CD4-positive, alpha-beta T cell treated with Interleukin-6 at 100 ng/mL for 8 hours (primary cell): ENCODE measurements around the gene ATP8B3.

ENCODE experiments used
- DNase-seq: peaks from one replicate; pipeline ENCODE4 v3.0.0-alpha.2; 2020; ENCODE audit warnings: mixed read lengths, low spot score

Gene ATP8B3

DNA sequence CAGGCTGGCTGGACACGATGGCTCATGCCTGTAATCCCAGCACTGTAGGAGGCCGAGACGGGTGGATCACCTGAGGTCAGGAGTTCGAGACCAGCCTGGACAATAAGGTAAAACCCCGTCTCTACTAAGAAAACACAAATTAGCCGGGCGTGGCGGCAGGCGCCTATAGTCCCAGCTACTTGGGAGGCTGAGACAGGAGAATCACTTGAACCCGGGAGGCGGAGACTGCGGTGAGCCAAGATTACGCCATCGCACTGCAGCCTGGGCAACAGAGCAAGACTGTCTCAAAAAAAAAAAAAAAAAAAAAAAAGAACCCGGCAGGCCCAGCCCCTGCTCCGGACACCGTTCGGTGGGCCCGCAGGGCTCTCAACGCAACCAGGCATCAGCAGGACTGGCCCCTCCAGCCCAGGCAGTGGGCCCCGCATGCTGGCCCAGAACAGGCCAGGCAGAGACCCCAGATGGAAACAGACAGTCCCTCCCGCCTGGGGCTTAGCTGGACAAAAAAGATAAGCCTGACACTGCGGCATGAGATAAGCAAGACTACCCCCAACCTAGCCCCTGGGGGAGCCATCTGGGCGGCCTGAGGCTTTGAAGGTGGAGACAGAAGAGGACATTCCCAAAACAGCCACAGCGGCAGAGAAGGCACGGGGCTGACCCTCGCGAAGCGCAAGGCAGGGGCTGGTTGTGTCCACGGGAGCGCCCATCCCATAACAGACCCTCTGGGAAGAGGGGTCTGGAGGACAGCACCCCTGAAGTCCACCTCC lies 24.6 kb upstream of the ATP8B3 start:
- DNase-seq = no peak

DNA sequence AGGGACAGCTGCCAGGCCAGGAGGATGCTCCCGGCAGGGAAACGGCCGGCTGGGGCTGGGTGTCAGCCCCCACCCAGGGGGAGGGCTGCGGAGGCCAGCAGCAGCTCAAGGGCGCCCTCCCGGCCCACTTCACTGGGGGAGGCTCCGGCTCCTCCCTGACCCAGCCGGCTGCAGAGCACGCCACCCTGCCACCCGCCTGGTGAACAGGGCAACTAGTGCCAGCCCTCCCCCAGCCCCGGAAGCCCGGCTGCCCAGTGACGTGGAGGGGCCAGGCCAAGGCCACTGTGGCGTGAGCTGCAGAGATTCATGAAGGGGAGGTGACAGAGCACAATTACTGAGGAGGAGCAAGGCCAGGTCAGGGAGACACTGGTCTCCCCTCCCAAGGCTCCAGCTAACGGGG lies 21.5 kb upstream of the ATP8B3 start:
- DNase-seq = no peak

DNA sequence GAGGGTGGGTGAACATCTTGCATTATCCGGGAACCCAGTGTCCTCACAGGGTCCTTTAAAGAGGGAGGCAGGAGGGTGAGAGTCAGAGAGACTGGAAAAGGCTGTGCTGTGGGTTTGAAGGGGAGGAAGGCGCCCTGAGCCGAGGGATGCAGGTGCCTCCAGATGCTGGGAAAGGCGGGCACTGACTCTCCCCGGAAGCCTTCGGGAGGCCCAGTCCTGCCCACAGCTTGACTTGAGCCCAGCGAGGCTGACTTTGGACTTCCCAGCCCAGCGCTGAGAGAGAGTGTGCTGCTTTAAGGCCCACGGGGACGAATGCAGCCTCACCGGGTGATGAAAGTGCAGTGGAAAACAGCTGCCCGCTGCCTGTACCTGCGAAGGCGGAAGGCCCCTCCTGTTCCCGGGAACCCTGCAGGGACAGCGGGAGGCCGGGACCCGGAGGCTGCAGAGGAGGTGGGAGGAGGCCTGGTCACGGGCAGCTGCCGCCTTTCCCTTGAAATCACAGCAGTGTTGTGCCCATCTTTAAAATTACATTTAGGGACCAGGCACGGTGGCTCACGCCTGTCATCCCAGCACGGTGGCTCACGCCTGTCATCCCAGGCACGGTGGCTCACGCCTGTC lies 20.1 kb upstream of the ATP8B3 start:
- no peak for DNase-seq

DNA sequence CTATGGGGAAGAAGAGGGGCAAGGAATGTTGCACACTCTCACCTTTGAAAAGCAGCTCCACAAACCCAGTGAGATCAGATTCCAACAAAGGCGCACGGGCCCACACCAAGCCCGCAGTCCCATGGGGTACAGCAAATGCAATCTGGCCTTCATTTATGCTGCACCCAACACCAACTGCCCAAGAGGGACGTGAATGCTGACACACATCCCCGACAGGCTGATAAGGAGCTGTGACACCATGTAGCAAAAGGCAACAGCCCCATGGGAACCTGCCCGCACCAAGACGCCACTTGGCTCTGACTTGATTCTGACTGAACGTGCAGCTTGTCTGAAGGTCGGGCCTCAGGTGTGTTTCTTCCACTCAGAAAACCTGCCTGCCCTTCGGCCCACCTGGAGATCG lies 18.9 kb upstream of the ATP8B3 start:
- no peak for DNase-seq

DNA sequence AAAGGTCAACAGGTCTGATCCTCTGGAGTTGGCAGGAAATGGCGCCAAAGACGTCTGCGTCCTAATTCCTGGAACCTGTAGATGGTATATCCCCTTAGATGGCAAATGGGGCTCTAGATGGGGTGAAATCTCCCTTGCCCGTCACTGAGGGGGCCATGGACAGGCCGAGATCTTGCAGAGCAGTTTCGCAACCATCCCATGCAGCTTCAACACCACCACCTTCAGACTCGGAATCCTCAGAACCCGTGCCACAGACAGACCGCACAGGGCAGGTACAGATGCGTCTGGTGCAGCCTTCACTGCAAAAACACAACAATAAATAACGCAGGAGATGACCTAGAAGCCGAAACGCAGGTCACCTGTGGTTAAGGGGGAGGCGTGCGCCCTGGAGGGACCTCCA lies 18.5 kb upstream of the ATP8B3 start:
- DNase-seq = no peak

DNA sequence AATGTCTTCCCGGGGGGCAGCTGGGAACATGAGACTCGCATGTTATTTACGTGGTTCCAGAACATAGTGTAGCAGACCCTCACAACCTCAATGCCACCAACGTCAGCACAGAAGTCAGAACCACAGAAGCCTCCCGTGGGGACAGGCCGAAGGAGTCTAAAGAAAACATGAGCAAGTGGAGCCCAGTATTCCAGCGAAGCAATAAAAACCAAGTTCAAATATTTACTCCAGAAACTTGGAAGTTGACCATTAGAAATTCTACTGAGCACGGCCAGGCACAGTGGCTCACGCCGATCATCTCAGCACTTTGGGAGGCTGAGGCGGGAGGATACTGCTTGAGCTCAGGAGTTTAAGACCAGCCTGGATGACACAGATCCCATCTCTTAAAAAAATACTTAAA lies 17.9 kb upstream of the ATP8B3 start:
- no peak for DNase-seq

DNA sequence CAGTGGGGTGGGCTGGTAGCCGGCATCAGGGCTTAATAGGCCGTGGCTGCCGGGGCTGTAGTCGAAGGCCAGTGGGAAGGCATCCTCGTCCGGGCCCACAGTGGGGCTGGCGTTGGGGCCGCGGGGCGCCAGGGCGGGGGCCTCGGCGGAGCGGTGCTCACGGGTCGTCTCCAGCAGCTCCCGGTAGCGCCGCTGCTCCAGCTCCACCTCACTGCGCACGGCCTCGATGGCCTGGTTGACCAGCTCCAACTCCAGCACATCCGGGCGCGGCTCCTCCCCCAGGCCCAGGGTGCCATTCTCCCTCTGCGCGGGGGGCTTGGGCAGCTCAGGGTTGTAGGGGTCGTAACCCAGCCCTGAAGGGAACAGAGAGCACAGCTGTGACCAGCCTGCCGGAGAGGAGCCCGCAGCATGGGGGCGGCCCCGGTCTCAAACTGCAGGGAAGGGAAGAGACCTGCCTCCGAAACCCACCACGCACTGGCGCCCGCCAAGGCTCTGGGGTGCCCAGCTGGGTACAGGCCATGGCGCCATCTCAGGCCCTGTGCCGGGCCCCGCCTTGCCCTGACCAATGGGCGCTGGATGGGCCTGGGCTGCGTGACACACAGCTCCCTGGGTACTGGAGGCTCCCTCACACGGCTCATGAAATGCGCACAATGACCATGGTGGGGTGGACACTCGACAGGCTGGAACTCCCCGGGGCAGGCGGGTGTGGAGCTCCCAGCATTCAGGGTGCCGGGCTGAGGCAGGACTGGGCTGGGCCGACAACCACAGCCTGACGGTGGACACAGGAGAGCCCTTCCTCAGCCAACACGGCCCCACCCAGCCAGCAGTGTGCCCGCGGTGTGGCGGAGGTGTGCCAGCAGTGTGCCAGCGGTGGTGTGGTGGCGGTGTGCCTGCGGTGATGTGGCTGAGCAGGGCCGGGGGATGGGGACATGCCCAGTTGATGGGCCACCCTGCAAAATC lies 16.5 kb upstream of the ATP8B3 start:
- DNase-seq = no peak

DNA sequence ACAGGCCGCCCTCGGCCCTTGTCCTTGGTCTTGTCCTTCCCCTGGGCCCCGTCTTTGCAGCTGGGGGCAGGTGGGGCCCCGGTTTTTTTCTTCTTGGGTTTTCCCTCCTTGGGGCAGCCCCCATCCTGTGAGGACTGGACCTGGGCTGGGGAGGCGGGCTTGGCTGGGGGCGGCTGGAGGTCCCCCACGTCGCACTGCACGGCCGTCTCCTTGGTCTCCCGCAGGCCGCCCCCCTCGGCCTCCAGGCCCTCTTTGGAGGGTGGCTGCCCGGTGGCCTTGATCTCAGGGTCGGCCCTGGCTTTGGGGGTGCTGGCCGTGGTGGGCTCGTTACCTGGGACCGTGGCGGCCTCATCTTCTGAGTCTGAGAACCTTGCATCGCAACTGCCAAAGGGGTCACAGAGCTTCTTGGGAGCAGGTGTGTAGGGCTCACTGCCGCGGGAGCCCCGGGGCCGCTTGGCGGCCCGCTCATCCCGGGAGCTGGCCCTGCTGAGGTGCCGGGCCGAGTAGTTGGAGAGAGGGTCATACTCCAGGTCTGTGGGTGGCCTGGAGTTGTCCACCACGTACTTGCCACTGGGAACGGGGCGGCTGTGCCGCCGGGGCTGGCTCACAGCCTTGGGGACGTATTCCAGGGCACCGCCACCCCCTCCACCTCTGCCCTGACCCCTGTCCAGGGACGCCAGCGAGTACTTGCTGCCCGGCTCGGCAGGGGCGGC lies 15.6 kb upstream of the ATP8B3 start:
- no peak for DNase-seq

DNA sequence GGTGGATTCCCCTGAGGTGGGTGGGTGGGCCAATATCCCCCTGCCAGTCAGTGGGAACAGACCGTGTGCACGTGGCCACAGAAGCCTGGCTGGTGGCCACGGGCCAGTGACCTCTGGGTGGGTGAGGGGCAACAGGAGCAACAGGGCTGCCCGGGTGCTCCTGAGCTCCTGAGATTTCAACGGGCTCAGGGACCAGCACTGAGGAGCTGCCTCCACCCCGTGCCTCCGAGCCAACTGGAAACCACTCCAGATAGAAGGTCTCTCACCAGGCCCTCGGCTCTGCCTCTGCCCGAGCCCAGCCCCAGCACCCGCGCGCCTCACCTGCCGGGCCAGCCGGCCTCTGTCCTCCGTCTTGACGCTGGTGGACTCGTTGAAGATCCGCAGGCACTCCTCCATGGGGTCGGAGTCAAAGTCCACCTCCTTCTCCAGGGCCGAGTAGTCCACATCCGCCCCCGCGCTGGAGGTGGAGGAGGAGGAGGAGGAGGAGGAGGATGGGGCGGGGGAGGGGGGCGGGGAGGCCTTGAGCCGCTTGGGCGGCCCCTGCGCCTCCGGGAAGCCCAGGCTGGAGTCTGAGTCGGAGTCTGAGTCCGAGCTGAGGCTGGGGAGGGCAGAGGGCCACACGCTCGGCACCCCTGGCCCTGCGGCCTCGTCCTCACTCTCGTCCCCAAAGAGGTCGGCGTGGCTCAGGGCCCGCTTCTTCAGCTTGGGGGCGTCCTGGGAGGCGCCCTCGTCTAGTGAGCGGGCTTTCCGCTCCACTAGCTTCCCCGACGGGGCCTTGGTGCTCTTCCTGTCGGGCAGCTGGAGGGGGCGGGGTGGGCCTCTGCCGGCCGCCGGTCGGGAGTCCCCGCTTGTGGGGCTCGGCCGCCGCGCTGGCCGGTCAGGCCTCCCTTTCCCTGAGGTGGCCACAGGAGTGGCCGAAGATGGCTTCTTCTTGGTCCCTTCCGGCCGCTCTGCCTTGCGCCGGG lies 14.8 kb upstream of the ATP8B3 start:
- DNase-seq = no peak

DNA sequence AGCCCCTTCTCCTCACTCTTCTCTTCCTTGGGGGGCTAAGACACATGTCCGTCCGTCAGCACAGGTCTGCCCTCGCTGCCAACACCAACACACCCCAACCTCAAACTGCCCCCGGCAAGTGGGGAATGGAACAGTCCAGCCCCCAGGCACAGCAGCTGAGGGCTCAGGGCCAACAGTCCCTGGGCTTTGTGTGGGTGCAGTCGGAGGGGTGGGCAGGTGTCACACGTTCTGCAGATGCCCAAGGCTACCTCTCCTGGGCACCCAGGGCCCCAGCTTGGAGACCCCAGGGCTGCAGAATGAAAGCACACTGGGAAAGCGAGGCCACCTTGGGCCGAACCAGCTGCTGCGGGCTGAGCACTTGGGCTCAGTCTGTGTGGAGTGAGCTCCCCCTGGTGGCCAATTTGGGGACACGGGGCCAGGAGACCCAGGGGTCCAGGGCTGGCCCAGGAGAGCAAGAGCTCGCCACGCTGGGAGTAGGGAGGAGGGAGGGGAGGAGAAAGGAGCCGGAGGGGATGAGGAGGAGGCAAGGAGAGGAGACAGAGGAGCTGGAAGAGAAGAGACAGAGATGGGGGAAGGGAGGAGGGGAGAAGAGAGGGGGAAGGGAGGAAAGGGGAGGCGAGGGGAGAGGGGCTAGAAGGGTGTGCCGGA lies 14.0 kb upstream of the ATP8B3 start:
- peak; percentile 70 for DNase-seq

DNA sequence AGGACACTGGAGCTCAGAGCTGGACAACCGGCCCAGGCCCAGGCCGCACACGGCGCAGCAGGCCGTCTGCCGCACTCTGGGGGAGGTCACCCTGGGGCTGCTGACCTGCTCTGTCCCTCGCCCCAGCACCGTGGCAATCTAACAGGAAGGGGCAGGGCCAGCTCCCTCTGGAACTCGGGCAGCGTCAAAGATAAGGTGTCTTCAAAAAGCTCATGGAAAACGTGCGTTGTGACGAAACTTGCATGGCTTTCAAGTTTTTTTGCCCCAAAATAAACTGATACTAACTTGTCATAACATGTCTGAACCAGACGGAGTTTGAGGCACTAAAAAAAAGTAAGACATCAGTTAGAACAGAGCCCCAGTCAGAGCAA lies 12.2 kb upstream of the ATP8B3 start:
- DNase-seq = no peak

DNA sequence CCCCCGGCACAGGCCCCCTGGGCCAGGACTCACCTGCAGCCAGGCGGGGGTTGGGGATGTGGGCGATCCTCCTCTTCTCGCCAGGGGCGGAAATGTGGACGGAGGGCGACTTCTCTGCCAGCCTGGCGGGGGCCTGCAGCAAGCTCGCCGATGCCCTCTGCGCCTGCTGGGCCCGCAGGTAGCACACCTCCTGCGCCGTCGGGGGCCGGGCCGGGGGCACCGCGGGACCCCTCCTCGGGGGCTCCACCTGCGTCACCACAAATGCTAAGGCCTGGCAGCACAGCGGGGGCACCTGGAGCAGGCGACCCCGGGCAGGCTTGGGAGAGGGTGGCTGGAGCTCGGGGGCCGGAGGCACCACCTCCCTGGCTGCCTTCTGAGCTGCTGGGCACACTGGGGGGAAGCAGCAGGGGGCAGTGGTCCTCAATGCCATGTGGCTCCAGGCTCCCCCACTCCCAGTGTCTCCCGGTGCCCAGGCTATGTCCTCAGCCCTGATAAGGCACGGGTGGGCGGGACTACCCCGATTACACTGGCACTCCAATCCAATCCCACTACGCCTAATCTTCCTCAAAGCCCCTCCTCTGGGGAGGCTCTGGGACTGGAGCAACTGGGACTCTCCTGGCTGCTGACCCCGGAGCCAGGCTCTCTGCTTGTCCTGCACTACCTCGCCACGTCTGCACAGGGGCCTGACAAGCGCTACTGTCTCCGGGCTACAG lies 11.6 kb upstream of the ATP8B3 start:
- no peak for DNase-seq

DNA sequence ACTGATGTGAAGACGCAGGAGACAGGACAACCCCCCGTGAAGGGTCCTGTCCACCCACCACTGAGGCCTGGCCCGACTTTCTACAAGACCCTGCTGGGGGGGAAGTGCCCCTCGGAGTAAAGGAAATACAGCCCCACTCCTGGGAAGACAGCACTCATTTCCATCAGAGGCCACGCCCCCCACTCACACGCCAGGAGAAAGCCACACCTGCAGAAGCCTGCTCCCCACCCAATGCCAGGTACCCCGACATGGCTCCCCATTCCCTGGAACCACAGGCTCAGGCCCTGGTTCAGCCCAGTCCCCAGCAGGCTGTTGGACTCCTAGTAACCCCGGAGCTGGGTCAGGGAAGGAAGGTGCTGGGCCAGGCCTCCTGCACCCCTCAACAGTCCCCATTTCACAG lies 10.9 kb upstream of the ATP8B3 start:
- no peak for DNase-seq

DNA sequence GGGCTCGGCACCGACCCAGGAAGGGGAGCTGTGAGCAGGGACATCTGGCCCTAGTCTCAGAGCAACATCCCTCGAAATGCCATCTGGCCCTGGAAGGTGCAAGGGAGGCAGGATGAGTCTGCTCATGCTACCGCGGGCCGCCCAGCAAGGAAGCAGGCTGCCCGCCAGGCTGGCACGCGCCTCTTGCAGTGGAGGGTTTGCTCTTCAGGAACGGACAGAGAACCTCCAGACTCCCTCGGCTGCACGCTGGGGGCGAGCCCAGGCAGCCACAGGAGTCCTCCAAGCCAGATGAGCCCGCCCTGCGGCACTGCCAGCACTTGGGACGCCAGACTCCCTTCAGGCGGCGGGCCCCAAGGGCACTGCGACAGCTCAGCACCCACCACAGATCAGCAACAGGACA lies 10.1 kb upstream of the ATP8B3 start:
- DNase-seq = no peak

DNA sequence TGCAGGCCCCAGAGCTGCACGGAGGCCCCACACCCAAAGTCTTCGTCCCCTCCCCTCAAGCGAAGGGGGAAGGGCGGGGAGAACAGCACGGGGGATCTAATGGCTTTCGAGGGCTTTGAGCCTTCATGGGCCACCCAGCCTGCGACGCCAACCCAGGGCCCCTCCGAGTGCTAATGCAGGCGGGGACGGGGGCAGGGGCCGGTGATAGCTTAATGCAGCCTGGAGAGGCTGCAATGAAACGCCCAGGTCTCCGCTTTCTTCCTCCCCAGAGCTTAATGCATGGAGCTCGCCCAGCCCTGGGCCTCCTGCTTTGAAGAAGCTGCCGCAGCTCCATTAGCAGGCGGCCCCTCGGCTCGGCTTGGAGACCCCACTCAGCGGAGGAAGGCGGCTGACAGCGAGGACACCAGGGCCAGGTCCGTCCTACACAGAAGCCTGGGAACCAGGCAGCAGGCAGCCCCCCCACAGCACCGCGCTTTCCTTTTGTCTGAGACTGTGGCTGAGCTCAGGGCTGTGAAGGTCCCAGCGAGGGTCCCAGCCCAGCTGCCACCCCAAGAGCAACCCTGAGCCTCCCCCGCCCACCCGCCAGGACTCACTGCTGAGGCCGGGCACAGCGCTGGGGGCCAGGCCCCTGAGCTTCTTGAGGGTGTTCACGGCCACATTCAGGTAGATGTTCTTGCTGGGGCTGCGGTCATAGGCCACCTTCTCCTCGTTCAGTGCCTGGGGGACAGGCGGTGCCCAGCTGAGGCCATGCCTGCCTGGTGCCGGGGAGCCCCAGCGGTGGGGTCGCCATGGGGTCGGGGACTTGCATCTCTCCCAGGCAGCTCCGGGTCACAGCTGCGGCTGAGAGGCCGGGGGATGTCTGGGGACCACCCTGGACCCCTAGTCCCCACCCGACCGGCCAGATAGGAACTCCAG lies 7.5 kb upstream of the ATP8B3 start:
- no peak for DNase-seq

DNA sequence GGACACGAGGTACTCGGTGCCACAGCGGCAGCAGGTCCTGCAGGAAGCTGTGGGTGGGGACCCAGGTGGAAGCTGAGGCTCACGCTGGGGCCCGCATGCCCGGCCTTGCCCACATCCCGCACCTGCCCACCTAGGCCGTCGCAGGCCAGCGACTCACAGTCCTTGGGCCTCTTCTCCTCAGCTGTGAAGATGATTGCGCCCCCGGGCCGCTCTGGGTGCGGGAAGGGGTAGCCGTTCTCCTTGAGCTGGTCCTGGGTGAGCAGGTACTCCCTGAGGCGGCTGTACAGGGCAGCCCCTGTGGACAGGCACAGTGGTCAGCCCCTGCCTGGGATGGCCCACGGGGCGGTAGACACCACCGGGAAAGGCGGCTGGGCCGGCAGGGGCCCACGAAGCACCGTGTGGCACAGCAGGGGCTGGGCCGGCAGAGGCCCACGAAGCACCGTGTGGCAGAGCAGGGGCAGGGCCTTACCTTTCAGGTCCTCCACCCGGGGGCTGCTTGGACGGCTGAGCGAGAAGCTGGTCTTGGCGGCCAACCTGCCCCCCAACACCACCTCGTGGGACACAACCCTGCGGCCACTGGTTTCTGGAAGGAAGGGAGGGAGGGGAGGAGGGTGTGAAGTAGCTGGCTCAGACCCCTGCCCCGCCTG lies 6.6 kb upstream of the ATP8B3 start:
- no peak for DNase-seq

DNA sequence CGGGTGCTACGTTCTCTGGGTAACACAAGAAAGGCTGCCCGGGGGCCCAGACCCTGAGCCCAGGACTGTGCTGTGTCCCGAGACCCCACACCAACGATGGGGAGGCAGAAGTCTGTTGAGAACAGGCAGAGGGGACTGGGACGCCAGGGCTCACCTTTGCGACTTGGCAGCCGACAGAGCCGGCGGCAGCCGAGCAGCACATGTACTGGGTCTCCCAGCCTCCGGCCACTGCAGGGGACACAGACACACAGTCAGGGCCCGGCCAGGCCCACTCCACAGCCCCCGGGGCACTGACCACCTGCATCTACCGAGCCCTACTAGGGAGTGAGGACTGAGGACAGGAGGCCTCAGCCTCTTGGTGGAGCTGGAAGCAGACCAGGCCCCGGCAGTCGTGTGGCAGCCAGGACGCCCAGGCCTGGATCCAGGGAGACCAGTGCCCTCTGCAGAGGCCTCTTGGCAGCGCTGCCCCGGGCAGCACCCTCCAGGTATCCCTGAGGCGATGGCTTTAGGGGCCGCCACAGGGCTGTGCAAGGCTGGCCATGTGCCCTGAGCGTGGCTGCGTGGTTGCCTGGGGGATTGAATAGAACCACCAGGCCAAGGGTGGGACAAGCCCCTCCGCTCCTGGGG lies 5.6 kb upstream of the ATP8B3 start:
- DNase-seq = no peak
